Mesothelial cell of epicardium (in vitro differentiated cells): ENCODE results near the gene FLT4. TPM values are rescaled to one million over a fixed set of nuclear protein-coding genes. Genes with fewer than 3 reads are reported as not detected.

Source experiments
- DNase-seq, 2 experiments: peaks; one replicate each; pipeline ENCODE4 v3.0.0; 2021; ENCODE audit warnings: low spot score in 2 of 2; ENCODE audit not compliant: unreplicated experiment in 2 of 2
- H3K27ac Mint-ChIP-seq: 2 replicates; pipeline ENCODE4 v1.8.0; 2021; ENCODE audit warnings: mixed read lengths
- H3K27me3 Mint-ChIP-seq: 2 replicates; pipeline ENCODE4 v1.8.0; 2021; ENCODE audit warnings: low read depth, mixed read lengths
- H3K36me3 Mint-ChIP-seq: 2 replicates; pipeline ENCODE4 v1.8.0; 2021; ENCODE audit warnings: mixed read lengths
- H3K4me1 Mint-ChIP-seq: 2 replicates; pipeline ENCODE4 v1.8.0; 2021; ENCODE audit warnings: mixed read lengths
- H3K4me3 Mint-ChIP-seq: 2 replicates; pipeline ENCODE4 v1.8.0; 2021; ENCODE audit warnings: mild to moderate bottlenecking, moderate library complexity, mixed read lengths
- H3K9me3 Mint-ChIP-seq: 2 replicates; pipeline ENCODE4 v1.8.0; 2021; ENCODE audit warnings: mixed read lengths
- total RNA-seq: library from RNA; stranded (reverse); gene quantifications from 3 replicates; pipeline ENCODE4 v1.2.1, GENCODE V29; 2021
- TF ChIP-seq, protein P1 (sequence below): fragments of 200-600 bp; sonication (generic); IDR thresholded peaks from one replicate; pipeline ENCODE4 v1.5.0; 2021; ENCODE audit warnings: antibody characterized with exemption; ENCODE audit not compliant: unreplicated experiment

Gene FLT4
- total RNA-seq, 1 donor from 2014 or later = 1.8 TPM

DNA sequence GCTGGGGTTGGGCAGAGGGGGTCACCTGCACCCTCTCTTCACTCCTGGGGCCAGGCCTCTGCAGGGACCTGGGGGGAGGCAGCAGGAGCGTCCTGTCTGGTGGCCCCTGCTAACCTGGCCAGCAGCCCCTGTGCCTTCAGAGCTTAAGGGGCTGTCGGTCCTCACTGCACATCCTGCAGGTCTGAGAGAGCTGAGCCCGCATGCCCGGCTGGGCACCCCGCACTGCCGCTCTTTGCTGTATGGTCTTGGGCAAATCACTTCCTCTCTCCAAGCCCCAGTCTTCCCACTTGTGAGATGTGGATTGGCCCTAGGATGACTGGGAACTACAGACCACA is 7.9 kb downstream of the FLT4 start:
- H3K27me3 Mint-ChIP-seq = peaks cover 63% of the 10 kb centered on the region
- H3K4me3 Mint-ChIP-seq = no peak overlapping the region
- DNase-seq = no peak
- TF ChIP-seq, protein P1, sequence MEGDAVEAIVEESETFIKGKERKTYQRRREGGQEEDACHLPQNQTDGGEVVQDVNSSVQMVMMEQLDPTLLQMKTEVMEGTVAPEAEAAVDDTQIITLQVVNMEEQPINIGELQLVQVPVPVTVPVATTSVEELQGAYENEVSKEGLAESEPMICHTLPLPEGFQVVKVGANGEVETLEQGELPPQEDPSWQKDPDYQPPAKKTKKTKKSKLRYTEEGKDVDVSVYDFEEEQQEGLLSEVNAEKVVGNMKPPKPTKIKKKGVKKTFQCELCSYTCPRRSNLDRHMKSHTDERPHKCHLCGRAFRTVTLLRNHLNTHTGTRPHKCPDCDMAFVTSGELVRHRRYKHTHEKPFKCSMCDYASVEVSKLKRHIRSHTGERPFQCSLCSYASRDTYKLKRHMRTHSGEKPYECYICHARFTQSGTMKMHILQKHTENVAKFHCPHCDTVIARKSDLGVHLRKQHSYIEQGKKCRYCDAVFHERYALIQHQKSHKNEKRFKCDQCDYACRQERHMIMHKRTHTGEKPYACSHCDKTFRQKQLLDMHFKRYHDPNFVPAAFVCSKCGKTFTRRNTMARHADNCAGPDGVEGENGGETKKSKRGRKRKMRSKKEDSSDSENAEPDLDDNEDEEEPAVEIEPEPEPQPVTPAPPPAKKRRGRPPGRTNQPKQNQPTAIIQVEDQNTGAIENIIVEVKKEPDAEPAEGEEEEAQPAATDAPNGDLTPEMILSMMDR = no peak
- no peaks in the 10 kb centered on the region for H3K9me3 Mint-ChIP-seq
- no peaks in the 10 kb centered on the region for H3K4me1 Mint-ChIP-seq
- no peak overlapping the region for H3K27ac Mint-ChIP-seq
- H3K36me3 Mint-ChIP-seq = no peaks in the 10 kb centered on the region

DNA sequence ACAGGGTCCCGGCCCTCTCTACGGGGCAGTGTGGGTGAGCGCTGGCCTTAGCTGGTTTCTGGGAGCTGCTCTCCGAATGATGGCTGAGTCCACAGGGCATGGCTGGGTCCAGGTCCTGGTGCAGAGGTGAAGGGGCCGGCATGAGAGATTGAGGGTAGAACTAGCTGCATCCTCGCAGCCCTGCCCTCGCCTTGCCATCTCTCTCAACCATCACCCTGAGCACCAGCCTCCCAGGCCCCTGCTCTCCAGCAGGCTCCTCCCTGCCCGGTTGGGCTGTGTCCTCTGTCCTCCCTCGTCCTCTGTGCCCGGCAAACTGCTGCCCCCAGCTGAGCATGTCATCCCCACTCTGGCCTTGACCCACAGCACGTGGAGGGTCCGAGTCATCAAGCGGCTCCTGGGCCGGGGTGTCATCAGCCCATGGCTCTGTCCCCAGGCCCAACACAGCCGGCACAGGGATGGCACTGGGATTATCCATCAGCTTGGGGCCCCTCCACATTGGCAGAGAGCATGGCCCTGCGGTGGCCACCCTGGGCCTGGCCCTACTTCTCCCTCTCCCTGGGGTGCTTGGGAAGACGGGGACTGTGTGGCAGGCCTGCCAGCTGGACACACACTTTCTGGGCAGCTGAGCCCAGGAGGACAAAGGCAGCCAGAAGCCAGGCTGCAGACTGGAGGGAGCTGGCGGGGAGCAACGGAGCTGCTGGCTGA is 8.4 kb downstream of the FLT4 start:
- Mint-ChIP-seq H3K4me1 (no peaks in the 10 kb centered on the region), H3K4me3 (no peak overlapping the region), H3K9me3 (no peaks in the 10 kb centered on the region), H3K27ac (no peak overlapping the region), H3K36me3 (no peaks in the 10 kb centered on the region), H3K27me3 (peaks cover 63% of the 10 kb centered on the region)
- TF ChIP-seq, protein P1 = no peak
- no peak for DNase-seq

DNA sequence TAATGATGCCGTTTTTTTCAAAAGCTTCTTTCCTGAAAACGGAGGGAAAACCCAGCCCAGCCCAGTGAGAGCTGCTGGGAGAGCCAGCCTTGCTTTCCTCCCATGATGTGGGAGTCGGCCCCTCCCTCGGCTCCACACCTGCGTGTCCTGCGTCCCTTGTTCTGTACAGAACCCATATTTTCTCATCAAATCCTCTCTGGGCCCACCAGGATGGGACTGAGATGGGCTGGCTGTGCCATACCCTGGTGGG is 8.9 kb downstream of the FLT4 start:
- Mint-ChIP-seq H3K4me3 (no peak overlapping the region), H3K27ac (no peak overlapping the region), H3K4me1 (no peaks in the 10 kb centered on the region), H3K9me3 (no peaks in the 10 kb centered on the region), H3K27me3 (peaks cover 59% of the 10 kb centered on the region), H3K36me3 (no peaks in the 10 kb centered on the region)
- TF ChIP-seq, protein P1 = no peak
- no peak for DNase-seq

DNA sequence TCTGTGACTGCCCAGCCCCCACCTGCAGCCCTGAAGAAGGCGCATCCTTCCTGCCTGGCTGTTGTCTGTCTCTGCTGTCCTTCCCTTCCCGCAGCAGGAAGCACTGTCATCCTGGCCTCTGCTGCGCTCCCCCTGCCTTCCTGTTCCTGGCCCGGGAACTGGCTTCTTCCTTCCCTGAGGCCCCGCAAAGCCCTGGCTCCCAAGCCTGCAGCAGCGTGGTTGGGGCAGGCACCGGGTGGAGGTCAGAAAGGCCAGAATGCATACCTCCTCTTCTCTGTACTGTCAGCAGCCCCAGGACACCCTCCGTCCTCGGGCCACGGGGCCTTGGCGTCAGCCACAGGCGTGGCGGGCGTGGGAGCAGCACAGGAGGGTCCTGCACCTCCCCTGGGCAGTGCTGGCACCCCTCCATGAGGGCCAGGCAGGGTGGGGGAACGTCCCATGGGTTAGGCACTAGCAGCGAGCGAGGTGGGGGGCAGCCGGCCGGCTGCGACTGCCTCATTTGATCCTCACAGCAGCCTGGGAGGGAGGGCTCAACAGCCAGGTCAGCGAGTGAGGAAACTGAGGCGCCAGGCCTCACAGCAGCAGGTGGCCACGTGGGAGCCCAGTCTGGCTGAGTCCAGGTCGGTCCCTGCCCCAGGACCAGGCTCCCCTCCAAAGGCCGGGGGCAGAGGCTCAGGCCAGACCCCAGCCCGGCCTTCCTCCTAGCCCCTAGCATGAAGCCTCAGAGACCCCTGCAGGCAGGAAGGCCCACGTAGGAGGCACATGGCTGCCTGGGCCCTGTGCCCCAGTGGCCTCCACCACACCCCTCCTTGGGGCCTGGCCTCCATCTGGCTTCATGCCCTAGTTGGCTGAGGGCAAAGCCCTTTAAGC is 9.4 kb downstream of the FLT4 start:
- Mint-ChIP-seq H3K36me3 (no peaks in the 10 kb centered on the region), H3K27ac (no peak overlapping the region)

DNA sequence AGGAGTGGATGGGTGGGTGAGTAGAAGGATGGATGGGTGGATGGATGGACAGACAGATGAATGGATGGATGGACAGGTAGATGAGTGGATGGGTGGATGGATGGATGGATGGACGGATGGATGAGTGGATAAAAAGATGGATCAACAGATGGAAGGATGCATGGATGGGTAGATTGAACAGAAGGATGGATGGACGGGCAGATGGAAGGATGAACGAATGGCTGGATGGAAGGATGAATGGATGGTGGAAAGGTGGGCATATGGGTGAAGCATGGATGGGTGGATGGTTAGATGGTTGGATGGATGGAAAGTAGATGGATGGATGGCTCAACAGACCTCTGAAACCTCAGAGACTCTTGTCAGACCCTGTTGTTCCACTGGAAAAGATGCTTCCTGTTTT is 10.1 kb downstream of the FLT4 start:
- H3K27ac Mint-ChIP-seq = no peak overlapping the region
- DNase-seq = no peak
- no peaks in the 10 kb centered on the region for H3K9me3 Mint-ChIP-seq
- H3K4me3 Mint-ChIP-seq = no peak overlapping the region
- H3K27me3 Mint-ChIP-seq = peaks cover 50% of the 10 kb centered on the region
- H3K36me3 Mint-ChIP-seq = no peaks in the 10 kb centered on the region
- TF ChIP-seq, protein P1 = no peak
- no peaks in the 10 kb centered on the region for H3K4me1 Mint-ChIP-seq

More for the DNA sequence above, 9.4 kb downstream of the FLT4 start:
- Mint-ChIP-seq H3K4me1 (no peaks in the 10 kb centered on the region), H3K9me3 (no peaks in the 10 kb centered on the region), H3K4me3 (no peak overlapping the region), H3K27me3 (peaks cover 57% of the 10 kb centered on the region)
- TF ChIP-seq, protein P1 = no peak
- no peak for DNase-seq
